ENCODE data around the gene POFUT1. TPM values are rescaled to one million over a fixed set of nuclear protein-coding genes. Genes with fewer than 3 reads are reported as not detected.
A peak's percentile ranks its signal among the peaks of the same experiment; 100 is the strongest.

Gene POFUT1
- polyA plus RNA-seq, 3 donors, result 10.9 to 22.8 (median 11.8) TPM

DNA sequence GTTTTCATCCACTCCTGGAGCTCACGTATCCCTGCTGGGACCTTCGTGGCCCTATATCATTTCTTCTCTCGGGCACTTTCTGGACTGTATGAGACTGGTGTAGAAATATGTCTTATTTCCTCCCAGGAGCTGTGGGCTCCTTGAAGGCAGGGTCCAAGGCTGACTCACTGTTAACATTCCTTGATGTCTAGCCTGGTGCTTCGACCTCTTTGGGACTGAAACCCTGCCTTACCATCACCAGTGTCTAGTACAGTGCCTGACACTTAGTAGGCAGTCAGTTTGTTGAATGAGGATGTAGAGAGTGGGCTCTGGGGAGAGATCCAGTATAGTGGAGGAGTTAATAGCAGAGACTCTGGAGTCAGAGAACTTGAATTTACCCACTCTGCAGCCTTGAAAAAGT, 23.6 kb downstream of the POFUT1 start:
- WGBS (ENCODE audit: insufficient coverage), result no CpG with 5 or more reads among the region's 4 CpGs
- Mint-ChIP-seq H3K27ac (peak overlapping the region; percentile 36 to 95 (median 87)), H3K27me3 (ENCODE audit: low read depth in 3 of 3) (peaks cover 0 to 2% (median 0%) of the 10 kb centered on the region in 3 donors), H3K9me3 (no peaks in the 10 kb centered on the region), H3K4me3 (no peak overlapping the region), H3K36me3 (peaks cover 51 to 53% of the 10 kb centered on the region in 2 donors), H3K4me1 (peaks cover 78% of the 10 kb centered on the region)
- Histone ChIP-seq H4K20me1 (ENCODE audit: insufficient read depth, low read length) (no peaks in the 10 kb centered on the region), H3K4me2 (replicated peaks; ENCODE audit: extremely low read depth, low read length, poor library complexity, severe bottlenecking) (no peak overlapping the region), H3K79me2 (ENCODE audit: insufficient read depth, low read length) (peaks cover 4% of the 10 kb centered on the region), H3K4me3 (replicated peaks in 1 of 3; ENCODE audit: low read depth in 2 of 3, low read length in 3 of 3) (no peak overlapping the region), H3K27me3 (ENCODE audit: control insufficient read depth in 2 of 2, insufficient read depth in 2 of 2, low read length in 2 of 2) (no peaks in the 10 kb centered on the region), H3K27ac (ENCODE audit: low read depth in 1 of 2, low read length in 2 of 2) (peak overlapping the region in 1 of 2 donors; percentile 85), H3K9me3 (replicated peaks in 1 of 2; ENCODE audit: control insufficient read depth in 1 of 2, insufficient read depth in 1 of 2, low read length in 2 of 2) (no peaks in the 10 kb centered on the region), H2AFZ (ENCODE audit: insufficient read depth, low read depth, low read length, poor library complexity, severe bottlenecking) (no peak overlapping the region), H3K9ac (ENCODE audit: insufficient read depth, low read length, poor library complexity, severe bottlenecking) (no peak overlapping the region), H3K36me3 (replicated peaks in 1 of 2; ENCODE audit: control insufficient read depth in 1 of 2, insufficient read depth in 2 of 2, low read length in 2 of 2) (peaks cover 14 to 39% of the 10 kb centered on the region in 2 donors), H3K4me1 (ENCODE audit: control insufficient read depth in 1 of 2, insufficient read depth in 2 of 2, low read length in 2 of 2) (peaks cover 71 to 79% of the 10 kb centered on the region in 2 donors)
- TF ChIP-seq, protein P1, sequence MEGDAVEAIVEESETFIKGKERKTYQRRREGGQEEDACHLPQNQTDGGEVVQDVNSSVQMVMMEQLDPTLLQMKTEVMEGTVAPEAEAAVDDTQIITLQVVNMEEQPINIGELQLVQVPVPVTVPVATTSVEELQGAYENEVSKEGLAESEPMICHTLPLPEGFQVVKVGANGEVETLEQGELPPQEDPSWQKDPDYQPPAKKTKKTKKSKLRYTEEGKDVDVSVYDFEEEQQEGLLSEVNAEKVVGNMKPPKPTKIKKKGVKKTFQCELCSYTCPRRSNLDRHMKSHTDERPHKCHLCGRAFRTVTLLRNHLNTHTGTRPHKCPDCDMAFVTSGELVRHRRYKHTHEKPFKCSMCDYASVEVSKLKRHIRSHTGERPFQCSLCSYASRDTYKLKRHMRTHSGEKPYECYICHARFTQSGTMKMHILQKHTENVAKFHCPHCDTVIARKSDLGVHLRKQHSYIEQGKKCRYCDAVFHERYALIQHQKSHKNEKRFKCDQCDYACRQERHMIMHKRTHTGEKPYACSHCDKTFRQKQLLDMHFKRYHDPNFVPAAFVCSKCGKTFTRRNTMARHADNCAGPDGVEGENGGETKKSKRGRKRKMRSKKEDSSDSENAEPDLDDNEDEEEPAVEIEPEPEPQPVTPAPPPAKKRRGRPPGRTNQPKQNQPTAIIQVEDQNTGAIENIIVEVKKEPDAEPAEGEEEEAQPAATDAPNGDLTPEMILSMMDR (IDR thresholded peaks at IDR 0.05), result no peak
- intact Hi-C loops (cut with micrococcal nuclease), result no loop called here
- no peak for DNase-seq

DNA sequence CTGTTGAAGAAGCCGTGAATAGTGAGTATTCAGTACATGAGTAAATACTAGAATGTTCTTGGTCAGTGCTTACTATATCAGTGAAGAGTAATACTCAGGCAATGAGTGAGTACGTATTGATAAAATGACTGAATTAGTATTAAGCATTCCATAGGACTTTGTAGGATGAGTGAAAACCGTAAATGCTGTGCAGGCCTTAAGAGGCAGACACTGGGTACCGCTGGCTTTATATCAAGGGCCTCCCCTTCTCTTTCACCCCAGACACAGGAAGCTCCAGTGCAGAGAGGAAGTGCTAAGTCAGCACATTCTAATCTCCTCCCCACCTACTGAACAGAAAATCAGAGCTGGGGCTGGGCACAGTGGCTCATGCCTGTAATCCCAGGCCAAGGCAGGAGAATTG, 24.2 kb downstream of the POFUT1 start:
- peaks cover 54 to 57% of the 10 kb centered on the region in 2 donors for H3K36me3 Mint-ChIP-seq
- Histone ChIP-seq H3K9ac (ENCODE audit: insufficient read depth, low read length, poor library complexity, severe bottlenecking) (no peak overlapping the region), H3K27ac (ENCODE audit: low read depth in 1 of 2, low read length in 2 of 2) (peak overlapping the region; percentile 55 to 85), H3K79me2 (ENCODE audit: insufficient read depth, low read length) (no peaks in the 10 kb centered on the region), H3K4me2 (replicated peaks; ENCODE audit: extremely low read depth, low read length, poor library complexity, severe bottlenecking) (peak overlapping the region; percentile 34), H3K9me3 (replicated peaks in 1 of 2; ENCODE audit: control insufficient read depth in 1 of 2, insufficient read depth in 1 of 2, low read length in 2 of 2) (no peaks in the 10 kb centered on the region), H3K4me1 (ENCODE audit: control insufficient read depth in 1 of 2, insufficient read depth in 2 of 2, low read length in 2 of 2) (peaks cover 66 to 73% of the 10 kb centered on the region in 2 donors), H2AFZ (ENCODE audit: insufficient read depth, low read depth, low read length, poor library complexity, severe bottlenecking) (no peak overlapping the region), H3K4me3 (replicated peaks in 1 of 3; ENCODE audit: low read depth in 2 of 3, low read length in 3 of 3) (peak overlapping the region in 1 of 3 experiments; percentile 35), H3K27me3 (ENCODE audit: control insufficient read depth in 2 of 2, insufficient read depth in 2 of 2, low read length in 2 of 2) (no peaks in the 10 kb centered on the region), H3K36me3 (replicated peaks in 1 of 2; ENCODE audit: control insufficient read depth in 1 of 2, insufficient read depth in 2 of 2, low read length in 2 of 2) (peaks cover 16 to 45% of the 10 kb centered on the region in 2 donors), H4K20me1 (ENCODE audit: insufficient read depth, low read length) (no peaks in the 10 kb centered on the region)
- peaks cover 72% of the 10 kb centered on the region for H3K4me1 Mint-ChIP-seq
- peak; percentile 34 to 62 (median 44) for DNase-seq
- H3K27ac Mint-ChIP-seq, result peak overlapping the region; percentile 71 to 96 (median 92)
- intact Hi-C loops (cut with micrococcal nuclease), result no loop called here
- H3K9me3 Mint-ChIP-seq, result no peaks in the 10 kb centered on the region
- H3K27me3 Mint-ChIP-seq (ENCODE audit: low read depth in 3 of 3), result peaks cover 0 to 2% (median 0%) of the 10 kb centered on the region in 3 donors
- H3K4me3 Mint-ChIP-seq, result peak overlapping the region in 1 of 2 donors; percentile 60
- TF ChIP-seq, protein P1 (IDR thresholded peaks at IDR 0.05), result no peak
- 83% methylated on average over 1 of the region's 4 CpGs for WGBS (ENCODE audit: insufficient coverage)

Measured in CD14-positive monocyte (primary cell).